Fibroblast of pulmonary artery (primary cell): ENCODE data around the gene B4GALNT4.

Experiments
- DNase-seq: peaks from one replicate; pipeline ENCODE4 v3.0.0-alpha.2; 2010; ENCODE audit warnings: low read depth
- H3K4me3 ChIP-seq: replicated peaks from 2 replicates; pipeline ENCODE4 v1.5.1; 2011; ENCODE audit warnings: low read depth, mild to moderate bottlenecking, control low read depth, low read length, moderate library complexity
- CTCF ChIP-seq: IDR thresholded peaks from 2 replicates; pipeline ENCODE4 v1.5.1; 2011; ENCODE audit warnings: mild to moderate bottlenecking, control low read depth, low read length, inconsistent platforms; ENCODE audit errors: missing control alignments

The B4GALNT4 gene

GRCh38 chr11:376531-377173 lies 7.4 kb downstream of the B4GALNT4 start:
- H3K4me3 ChIP-seq = no peak overlapping the region
- no peak for DNase-seq
- TF ChIP-seq CTCF = no peak

GRCh38 chr11:377174-377865 lies 8.0 kb downstream of the B4GALNT4 start:
- no peak overlapping the region for H3K4me3 ChIP-seq
- no peak for DNase-seq

GRCh38 chr11:377883-378500 lies 8.7 kb downstream of the B4GALNT4 start:
- no peak for DNase-seq
- no peak for TF ChIP-seq CTCF
- H3K4me3 ChIP-seq = no peak overlapping the region

More at GRCh38 chr11:377174-377865, 8.0 kb downstream of the B4GALNT4 start:
- no peak for TF ChIP-seq CTCF

GRCh38 chr11:379205-380094 lies 10.2 kb downstream of the B4GALNT4 start:
- DNase-seq = no peak
- no peak for TF ChIP-seq CTCF
- H3K4me3 ChIP-seq = no peak overlapping the region

GRCh38 chr11:380095-380480 lies 10.8 kb downstream of the B4GALNT4 start:
- DNase-seq = no peak
- TF ChIP-seq CTCF = no peak
- no peak overlapping the region for H3K4me3 ChIP-seq

- TF ChIP-seq CTCF = no peak
- no peak overlapping the region for H3K4me3 ChIP-seq
These were observed 11.2 kb downstream of the B4GALNT4 start for GRCh38 chr11:380491-380890.

More at GRCh38 chr11:380491-380890, 11.2 kb downstream of the B4GALNT4 start:
- no peak for DNase-seq
